ENCODE measurements around the gene OBSCN.

Gene OBSCN

DNA sequence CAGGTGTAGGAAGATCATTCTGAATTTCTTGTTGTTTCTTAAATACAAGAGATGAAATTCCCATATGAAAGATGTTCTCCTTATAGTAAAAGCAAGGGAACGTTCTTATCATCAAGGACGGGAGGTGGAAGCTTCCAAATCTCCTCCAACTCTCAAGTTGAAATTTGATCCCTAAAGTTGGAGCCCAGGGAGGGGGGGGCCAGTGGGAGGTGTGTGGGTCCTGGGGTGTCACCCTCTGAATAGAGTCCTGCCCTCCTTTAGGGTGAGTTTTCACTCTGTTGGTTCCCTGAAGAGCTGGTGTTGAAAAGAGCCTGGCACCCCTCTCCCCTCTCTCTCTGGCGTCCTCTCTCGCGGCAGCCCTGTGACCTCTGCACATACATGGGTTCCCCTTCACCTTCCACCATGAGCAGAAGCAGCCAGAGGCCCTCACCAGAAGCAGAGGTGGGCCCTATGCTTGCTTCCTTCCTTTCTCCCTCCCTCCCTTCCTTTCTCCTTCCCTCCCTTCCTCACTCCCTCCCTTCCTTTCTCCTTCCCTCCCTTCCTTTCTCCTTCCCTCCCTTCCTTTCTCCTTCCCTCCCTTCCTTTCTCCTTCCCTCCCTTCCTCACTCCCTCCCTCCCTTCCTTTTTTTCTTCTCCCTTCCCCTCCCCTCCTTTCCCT lies 218.8 kb downstream of the OBSCN start:
- DNase-seq, result no peak

GRCh38 chr1:228428412-228428811 lies 220.6 kb downstream of the OBSCN start:
- DNase-seq, result no peak
